GM18870 (cell line): ENCODE results near the gene ALOX15B.
A peak's percentile ranks its signal among the peaks of the same experiment; 100 is the strongest.

Experiments used
- ATAC-seq: cut with Tn5 transposase; IDR thresholded peaks from one replicate; pipeline ENCODE4 v1.9.1; 2021; ENCODE audit warnings: moderate library complexity; ENCODE audit not compliant: unreplicated experiment

ALOX15B gene, protein sequence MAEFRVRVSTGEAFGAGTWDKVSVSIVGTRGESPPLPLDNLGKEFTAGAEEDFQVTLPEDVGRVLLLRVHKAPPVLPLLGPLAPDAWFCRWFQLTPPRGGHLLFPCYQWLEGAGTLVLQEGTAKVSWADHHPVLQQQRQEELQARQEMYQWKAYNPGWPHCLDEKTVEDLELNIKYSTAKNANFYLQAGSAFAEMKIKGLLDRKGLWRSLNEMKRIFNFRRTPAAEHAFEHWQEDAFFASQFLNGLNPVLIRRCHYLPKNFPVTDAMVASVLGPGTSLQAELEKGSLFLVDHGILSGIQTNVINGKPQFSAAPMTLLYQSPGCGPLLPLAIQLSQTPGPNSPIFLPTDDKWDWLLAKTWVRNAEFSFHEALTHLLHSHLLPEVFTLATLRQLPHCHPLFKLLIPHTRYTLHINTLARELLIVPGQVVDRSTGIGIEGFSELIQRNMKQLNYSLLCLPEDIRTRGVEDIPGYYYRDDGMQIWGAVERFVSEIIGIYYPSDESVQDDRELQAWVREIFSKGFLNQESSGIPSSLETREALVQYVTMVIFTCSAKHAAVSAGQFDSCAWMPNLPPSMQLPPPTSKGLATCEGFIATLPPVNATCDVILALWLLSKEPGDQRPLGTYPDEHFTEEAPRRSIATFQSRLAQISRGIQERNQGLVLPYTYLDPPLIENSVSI

DNA sequence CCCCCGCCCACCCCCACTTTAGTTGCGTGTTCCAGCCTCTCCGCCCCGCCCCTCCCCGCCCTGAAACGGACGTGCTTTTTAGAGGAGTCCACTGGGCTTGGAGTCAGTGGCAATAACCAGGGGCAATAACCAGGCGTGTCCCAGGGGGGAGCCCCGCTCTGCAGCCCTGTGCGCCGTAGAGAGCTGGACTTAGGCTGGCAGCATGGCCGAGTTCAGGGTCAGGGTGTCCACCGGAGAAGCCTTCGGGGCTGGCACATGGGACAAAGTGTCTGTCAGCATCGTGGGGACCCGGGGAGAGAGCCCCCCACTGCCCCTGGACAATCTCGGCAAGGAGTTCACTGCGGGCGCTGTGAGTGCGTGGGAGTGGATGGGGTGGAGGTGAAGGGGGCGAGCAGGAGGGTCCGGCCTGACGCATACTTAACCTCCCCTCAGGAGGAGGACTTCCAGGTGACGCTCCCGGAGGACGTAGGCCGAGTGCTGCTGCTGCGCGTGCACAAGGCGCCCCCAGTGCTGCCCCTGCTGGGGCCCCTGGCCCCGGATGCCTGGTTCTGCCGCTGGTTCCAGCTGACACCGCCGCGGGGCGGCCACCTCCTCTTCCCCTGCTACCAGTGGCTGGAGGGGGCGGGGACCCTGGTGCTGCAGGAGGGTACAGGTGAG is at the start of gene ALOX15B:
Gene ALOX15B, plus strand, starts transcription at position 106 of the 657 bp plus-strand sequence. Its CDS starts 97 bp downstream, at position 203.
- no peak for ATAC-seq

DNA sequence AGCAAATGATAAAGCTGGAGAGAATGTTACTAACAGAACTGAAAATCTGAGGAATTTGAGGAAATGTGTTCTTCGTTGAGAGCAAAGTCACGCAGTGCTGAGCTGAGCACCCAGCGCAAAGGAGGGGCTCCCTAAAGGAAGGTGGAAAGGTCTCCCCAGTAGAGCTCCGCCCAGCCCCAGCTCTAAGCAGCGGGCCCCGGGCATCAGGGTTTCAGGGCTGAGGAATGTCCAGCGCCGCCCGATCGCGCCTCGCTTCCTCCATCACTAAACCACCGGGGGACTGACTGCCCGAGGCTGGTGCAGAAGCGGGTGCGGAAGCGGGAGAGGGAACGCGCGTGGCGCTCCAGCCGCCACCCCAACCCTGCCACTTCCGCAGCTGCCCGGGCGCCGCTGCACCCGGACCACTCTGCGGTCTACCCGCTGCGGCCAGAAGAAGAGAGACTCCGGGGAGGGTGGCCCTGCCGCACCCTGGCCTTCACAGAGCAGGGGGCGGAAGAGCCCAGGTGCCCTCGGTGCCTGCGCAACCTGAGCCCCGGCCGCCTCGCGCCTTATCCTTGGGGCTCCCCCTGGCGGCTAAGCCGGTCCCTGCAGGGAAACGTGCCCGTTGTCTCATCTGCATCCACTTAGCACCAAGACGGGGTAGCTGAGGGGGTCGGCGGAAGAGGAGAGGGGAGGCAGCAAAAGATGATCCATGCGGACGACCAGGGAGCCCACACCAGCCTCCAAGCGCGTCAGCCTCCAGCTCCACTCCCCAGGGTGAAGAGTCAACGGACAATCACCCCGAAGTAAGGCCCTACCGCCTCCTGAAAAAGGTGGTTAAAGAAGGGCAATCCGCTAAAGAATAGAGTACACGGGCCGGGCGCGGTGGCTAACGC is 48.8 kb upstream of the ALOX15B start:
- ATAC-seq, result peak; percentile 51

DNA sequence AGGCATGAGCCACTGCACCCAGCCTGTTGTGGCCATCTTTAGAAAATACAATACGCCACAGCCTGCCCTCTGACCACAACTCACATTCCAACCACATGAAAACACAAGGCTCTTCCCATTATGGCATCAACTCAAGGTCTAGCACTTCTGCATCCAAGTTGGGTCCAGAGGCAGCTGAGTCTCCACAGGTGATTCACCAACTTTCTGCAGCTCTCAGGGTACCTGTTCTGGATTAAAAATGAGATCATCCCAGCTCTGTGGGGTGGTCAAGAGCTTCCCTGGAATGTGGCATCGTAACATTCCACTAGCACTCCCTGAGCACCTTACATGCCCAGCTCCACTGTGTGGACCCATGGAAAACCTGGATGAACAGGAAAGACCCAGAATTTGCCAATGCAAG is 46.3 kb upstream of the ALOX15B start:
- no peak for ATAC-seq

DNA sequence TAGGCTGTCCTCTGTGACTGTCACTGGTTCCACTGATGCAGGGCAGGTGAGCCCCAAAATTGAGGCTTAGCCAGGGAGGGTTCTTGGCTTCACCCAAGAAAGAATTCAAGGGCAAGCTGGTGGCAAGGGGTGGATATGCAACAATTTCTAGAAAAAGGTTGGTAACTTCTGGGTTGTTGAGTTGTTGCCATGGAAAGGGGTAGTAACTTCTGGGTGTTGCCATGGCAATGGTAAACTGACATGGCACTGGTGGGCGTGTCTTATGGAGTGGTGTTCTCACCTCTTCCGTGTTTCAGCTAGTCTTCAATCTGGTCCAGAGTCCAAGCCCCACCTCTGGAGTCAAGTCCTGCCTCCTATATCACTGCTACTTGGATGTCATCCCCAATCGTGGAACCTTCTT is 45.9 kb upstream of the ALOX15B start:
- ATAC-seq, result no peak

DNA sequence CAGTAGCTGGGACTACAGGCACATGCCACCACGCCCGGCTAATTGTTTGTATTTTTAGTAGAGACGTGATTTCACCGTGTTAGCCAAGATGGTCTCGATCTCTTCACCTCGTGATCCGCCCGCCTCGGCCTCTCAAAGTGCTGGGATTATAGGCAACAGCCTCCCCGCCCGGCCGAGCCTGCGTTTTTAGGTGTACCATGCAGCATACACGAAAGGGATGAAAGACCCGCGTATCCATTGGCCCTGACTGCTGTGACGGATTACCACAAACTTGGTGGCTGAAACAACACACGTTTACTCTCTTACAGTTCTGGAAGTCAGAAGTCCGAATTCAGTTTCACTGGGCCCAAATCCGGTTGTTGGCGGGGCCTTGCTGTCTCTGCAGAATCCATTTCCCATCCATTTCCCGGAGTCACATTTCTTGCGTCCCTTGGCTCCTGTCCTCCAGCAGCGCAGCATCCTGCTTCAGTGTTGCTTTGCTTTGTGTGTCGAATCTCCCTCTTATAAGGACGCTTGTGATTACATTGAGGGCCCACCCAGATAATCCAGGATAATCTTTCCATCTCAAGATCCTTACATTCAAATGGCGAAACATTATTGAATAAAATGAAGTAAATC is 44.8 kb upstream of the ALOX15B start:
- ATAC-seq, result no peak

DNA sequence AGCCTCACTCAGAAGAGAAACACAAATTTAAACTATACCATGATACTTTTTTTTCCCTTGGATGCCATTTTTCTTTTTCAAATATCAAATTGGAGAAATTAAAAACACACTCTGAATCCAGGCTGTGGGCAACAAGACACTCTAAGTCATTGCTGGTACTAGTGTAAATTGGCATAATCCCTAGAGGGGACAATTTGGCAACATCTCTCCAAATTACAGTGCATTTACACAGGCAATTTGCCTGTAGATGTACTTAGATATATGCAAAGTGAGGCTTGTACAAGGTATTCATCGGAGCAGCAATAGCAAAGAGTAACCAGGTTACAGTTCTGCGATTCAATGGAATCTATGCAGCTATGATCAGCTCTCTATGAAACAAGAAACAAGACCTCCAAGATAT is 43.1 kb upstream of the ALOX15B start:
- no peak for ATAC-seq

DNA sequence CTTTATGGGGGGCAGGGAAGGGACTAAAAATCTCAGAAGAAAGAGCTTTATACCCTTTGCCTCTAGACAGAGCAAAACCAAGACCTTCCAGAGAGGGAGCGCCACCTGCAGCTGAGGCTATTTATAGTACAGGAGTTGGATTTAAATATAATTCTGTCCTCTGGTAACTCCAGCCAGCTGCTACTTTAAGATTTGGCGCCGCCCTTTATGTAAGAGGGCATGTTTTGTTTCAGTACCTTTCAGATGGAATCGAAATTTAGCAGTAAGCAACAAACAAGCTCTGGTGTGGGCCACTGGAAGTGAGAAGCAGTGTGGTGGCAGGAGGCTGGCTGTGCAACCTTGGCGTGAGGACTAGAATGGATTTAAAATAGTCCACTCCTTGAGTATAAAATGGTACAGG is 41.7 kb upstream of the ALOX15B start:
- ATAC-seq, result no peak

DNA sequence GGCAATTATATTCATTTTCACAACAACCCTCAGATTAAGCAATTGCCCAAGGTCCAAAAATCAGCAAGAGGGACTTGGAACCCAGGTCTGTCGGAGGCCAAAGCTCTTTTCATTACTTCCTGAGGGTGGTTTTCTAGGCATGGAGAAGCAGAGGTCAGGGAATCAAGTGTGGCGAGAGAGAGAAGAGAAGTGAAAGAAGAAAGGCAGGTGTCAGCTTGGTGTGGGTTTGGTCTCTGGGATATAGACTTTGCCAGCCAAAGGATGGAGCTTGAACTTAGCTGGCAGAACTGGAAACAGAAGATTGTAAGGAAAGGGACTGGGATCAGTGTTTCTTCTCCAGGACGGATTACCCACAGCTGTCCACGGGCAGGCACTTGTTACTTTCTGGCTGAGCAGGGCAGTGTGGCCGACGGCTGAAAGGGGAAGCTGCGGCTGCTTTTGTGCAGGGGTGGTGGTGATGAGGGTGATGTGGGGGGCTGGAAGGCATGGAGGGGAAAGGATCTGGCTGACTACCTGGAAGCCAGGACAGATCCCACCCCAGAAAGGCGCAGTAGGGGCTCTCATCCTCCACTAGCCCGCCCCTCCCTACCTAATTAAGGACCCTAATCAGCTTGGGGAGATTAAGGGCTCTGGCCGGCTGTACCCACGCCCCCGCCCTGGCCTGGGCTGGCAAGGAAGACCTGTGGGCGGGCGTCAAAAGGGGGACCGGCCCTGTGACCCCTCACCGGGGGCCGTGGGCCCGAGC is 36.7 kb upstream of the ALOX15B start, which contains the start of gene GUCY2D:
Gene GUCY2D, plus strand, starts transcription at position 640 of the 745 bp plus-strand sequence. CDS start 433 bp downstream, outside the sequence.
- ATAC-seq, result no peak

DNA sequence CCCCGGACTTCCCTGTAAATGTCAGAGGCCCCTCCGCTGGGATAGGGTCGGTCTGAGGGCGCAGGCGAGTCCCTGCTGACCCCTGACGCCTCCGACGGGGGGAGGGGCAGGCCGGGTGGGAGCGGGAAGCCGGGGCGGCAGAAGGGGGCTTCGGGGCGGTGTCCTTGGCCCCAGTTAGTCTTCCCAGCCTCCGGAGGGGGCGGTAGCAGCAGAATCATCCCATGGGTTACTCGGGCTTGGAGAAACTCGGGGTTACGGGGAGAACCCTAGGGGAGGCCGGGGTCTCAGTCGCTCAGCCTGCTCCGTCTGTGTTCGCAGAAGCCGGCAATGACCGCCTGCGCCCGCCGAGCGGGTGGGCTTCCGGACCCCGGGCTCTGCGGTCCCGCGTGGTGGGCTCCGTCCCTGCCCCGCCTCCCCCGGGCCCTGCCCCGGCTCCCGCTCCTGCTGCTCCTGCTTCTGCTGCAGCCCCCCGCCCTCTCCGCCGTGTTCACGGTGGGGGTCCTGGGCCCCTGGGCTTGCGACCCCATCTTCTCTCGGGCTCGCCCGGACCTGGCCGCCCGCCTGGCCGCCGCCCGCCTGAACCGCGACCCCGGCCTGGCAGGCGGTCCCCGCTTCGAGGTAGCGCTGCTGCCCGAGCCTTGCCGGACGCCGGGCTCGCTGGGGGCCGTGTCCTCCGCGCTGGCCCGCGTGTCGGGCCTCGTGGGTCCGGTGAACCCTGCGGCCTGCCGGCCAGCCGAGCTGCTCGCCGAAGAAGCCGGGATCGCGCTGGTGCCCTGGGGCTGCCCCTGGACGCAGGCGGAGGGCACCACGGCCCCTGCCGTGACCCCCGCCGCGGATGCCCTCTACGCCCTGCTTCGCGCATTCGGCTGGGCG is 35.9 kb upstream of the ALOX15B start:
- ATAC-seq, result no peak

DNA sequence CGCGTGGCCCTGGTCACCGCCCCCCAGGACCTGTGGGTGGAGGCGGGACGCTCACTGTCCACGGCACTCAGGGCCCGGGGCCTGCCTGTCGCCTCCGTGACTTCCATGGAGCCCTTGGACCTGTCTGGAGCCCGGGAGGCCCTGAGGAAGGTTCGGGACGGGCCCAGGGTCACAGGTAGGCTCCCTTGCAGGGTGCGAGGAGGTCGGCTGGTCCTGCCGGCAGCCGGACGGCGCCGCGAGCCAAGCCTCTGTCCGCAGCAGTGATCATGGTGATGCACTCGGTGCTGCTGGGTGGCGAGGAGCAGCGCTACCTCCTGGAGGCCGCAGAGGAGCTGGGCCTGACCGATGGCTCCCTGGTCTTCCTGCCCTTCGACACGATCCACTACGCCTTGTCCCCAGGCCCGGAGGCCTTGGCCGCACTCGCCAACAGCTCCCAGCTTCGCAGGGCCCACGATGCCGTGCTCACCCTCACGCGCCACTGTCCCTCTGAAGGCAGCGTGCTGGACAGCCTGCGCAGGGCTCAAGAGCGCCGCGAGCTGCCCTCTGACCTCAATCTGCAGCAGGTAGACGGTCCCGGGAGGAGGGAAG is 35.2 kb upstream of the ALOX15B start:
- no peak for ATAC-seq

DNA sequence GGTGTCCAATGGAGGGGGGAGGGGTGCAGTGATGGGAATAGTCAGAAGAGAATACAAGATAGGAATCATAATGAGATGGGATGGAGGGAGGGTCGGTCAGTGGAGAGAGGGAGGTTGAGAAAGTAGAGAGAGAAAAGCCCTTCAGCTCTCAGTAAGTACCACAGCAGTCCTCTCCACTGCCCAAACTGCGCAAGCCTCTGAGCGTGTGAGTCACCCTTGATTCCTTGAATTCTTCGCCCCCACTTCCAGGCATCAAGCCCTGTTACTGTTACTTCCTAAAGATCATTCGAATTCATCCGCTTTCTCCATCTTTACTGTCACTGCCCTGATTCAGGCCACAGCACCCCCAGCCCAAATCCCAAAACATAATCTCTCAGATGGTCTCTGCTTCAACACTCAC is 34.0 kb upstream of the ALOX15B start:
- no peak for ATAC-seq

DNA sequence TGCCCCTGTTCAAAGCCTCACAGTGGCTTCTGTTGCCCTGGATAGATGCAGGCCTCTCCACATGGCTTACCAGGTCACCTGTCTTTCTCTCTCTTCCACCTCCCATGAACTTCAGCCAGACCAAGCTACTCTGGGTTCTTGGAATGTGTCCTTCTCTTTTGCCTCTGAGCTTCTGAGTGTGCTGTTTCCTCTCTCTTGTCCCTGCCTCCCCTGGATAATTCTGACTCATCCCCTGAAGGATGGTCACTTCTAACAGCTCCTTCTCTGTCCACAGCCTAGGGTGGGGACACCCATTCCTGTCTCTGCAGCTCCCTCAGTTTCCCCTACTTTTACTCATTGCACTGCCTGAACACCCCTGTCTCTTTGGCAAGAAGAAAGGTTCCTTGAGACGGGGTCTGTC is 33.5 kb upstream of the ALOX15B start:
- ATAC-seq, result no peak

DNA sequence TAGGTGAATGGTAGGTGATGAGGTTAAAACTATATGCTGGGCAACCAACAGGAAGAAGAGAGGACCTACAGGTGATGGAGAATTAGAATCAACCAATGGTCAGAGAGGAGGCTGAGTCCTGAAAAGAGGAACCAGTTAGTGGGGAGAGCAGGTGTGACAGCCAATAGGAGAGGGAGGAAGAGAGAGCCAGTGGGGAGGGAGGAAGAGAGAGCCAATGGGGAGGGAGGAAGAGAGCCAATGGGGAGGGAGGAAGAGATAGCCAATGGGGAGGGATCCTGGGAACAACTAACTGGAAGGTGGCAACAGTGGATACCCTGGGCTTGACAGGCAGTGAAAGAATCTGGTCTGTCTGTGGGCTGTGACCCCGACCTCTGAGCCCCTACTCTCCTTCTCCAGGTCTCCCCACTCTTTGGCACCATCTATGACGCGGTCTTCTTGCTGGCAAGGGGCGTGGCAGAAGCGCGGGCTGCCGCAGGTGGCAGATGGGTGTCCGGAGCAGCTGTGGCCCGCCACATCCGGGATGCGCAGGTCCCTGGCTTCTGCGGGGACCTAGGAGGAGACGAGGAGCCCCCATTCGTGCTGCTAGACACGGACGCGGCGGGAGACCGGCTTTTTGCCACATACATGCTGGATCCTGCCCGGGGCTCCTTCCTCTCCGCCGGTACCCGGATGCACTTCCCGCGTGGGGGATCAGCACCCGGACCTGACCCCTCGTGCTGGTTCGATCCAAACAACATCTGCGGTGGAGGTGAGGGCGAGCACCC is 32.7 kb upstream of the ALOX15B start:
- no peak for ATAC-seq

DNA sequence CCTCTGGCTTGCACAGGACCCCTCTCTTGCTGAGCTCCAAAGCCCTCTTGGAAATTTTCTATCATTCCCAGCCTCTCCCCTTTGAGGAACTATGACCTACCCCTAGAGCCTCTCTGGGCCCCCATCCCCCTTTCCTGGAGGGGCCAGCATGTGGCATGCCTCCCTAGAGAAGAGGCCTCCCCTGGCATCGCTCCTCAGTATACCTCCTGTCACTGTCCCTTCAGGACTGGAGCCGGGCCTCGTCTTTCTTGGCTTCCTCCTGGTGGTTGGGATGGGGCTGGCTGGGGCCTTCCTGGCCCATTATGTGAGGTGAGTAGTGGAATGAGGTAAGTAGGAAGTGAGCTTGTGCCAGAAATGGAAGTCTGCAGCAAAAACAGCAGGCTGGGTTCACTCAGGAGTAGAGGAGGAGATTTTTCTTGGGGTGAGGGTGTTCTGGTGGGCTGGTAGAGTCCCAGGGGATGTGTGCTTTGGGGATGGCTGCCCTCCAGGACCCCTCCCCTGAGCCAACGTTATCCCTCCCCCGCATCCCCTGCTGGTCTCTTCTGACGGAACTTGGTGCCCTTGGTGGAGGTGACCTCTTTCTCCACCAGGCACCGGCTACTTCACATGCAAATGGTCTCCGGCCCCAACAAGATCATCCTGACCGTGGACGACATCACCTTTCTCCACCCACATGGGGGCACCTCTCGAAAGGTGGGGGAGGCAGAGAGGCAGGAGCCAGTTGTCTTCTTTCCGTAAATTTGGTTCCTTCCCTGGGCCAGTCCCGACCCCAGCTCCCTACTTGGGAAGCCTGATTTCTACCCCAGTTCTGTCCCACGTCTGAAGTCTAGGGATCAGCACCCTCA is 31.8 kb upstream of the ALOX15B start:
- no peak for ATAC-seq

DNA sequence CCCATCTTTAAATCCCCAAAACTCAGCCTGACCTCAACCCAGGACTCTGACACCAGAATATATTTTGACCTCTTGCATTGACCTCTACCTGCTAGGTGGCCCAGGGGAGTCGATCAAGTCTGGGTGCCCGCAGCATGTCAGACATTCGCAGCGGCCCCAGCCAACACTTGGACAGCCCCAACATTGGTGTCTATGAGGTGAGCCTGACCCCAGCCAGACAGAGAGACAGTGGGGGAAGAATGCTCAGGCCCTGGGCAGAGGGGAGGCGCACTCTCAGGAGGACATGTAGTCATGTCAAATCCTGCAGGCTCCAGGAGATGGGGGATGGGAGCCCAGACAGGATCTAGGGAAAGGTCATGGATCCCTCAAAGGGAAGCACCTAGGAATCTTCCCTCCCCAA is 31.0 kb upstream of the ALOX15B start:
- ATAC-seq, result no peak

DNA sequence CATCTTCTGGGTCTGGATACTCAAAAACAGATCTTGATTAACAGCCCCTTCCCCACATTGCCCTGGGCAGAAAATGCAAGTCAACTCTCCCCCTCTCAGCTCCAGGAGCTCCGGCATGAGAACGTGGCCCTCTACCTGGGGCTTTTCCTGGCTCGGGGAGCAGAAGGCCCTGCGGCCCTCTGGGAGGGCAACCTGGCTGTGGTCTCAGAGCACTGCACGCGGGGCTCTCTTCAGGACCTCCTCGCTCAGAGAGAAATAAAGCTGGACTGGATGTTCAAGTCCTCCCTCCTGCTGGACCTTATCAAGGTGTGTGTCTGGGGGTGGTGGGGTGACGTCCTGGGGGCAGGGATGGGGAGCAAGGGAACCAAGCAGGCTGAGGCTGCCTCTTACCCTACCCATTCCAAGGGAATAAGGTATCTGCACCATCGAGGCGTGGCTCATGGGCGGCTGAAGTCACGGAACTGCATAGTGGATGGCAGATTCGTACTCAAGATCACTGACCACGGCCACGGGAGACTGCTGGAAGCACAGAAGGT is 26.7 kb upstream of the ALOX15B start:
- ATAC-seq, result no peak
